ENCODE data around the gene SPATA33. TPM values are rescaled to one million over a fixed set of nuclear protein-coding genes. Genes with fewer than 3 reads are reported as not detected.
"Not testable (repeated sequence)": the region's sequence is repeated elsewhere in the genome, so short reads cannot be mapped to it uniquely, and the experiment has no call there.

Gene SPATA33
- total and polyA plus RNA-seq, 4 donors = 3.0 to 10.7 (median 7.5) TPM

- no peak for DNase-seq
- no peak overlapping the region for H3K27ac ChIP-seq (ENCODE audit: low read depth in 1 of 2, low read length in 2 of 2)
- H3K4me3 ChIP-seq (ENCODE audit: low read length in 2 of 2) = no peak overlapping the region
- no peaks in the 10 kb centered on the region for H3K27me3 ChIP-seq (ENCODE audit: control insufficient read depth in 1 of 2, insufficient read depth in 2 of 2, low read length in 1 of 2)
- no peaks in the 10 kb centered on the region for H3K36me3 ChIP-seq (ENCODE audit: control insufficient read depth in 1 of 2, insufficient read depth in 2 of 2, low read length in 1 of 2)
- H3K9me3 ChIP-seq (ENCODE audit: control insufficient read depth, low read length) = no peaks in the 10 kb centered on the region
- intact Hi-C loops (cut with DNase I) = no loop called here
- 82 to 85% methylated on average over 9 of the region's 9 CpGs for WGBS, 2 donors
- ATAC-seq (ENCODE audit: low FRiP score) = no peak
- H3K4me1 ChIP-seq (ENCODE audit: control insufficient read depth in 1 of 2, insufficient read depth in 2 of 2, low read length in 2 of 2) = no peaks in the 10 kb centered on the region
Observed at GRCh38 chr16:89667633-89668032, 10.0 kb downstream of the SPATA33 start.

- Histone ChIP-seq H3K4me1 (ENCODE audit: control insufficient read depth in 1 of 2, insufficient read depth in 2 of 2, low read length in 2 of 2) (no peaks in the 10 kb centered on the region), H3K36me3 (ENCODE audit: control insufficient read depth in 1 of 2, insufficient read depth in 2 of 2, low read length in 1 of 2) (no peaks in the 10 kb centered on the region), H3K4me3 (ENCODE audit: low read length in 2 of 2) (no peak overlapping the region), H3K9me3 (ENCODE audit: control insufficient read depth, low read length) (no peaks in the 10 kb centered on the region), H3K27me3 (ENCODE audit: control insufficient read depth in 1 of 2, insufficient read depth in 2 of 2, low read length in 1 of 2) (no peaks in the 10 kb centered on the region), H3K27ac (ENCODE audit: low read depth in 1 of 2, low read length in 2 of 2) (no peak overlapping the region)
- 72 to 75% methylated on average over 5 of the region's 5 CpGs for WGBS, 2 donors
- DNase-seq (no peak), ATAC-seq (ENCODE audit: low FRiP score) (no peak)
- intact Hi-C loops (cut with DNase I) = no loop called here
Observed at GRCh38 chr16:89668790-89669158, 11.1 kb downstream of the SPATA33 start.

- H3K4me1 ChIP-seq (ENCODE audit: control insufficient read depth in 1 of 2, insufficient read depth in 2 of 2, low read length in 2 of 2) = no peaks in the 10 kb centered on the region
- no peak for ATAC-seq (ENCODE audit: low FRiP score)
- no peak overlapping the region for H3K27ac ChIP-seq (ENCODE audit: low read depth in 1 of 2, low read length in 2 of 2)
- intact Hi-C loops (cut with DNase I) = no loop called here
- H3K4me3 ChIP-seq (ENCODE audit: low read length in 2 of 2) = no peak overlapping the region
- H3K27me3 ChIP-seq (ENCODE audit: control insufficient read depth in 1 of 2, insufficient read depth in 2 of 2, low read length in 1 of 2) = no peaks in the 10 kb centered on the region
- no peaks in the 10 kb centered on the region for H3K9me3 ChIP-seq (ENCODE audit: control insufficient read depth, low read length)
- 93 to 96% methylated on average over 11 to 13 of the region's 13 CpGs for WGBS, 2 donors
- no peak for DNase-seq
- H3K36me3 ChIP-seq (ENCODE audit: control insufficient read depth in 1 of 2, insufficient read depth in 2 of 2, low read length in 1 of 2) = no peaks in the 10 kb centered on the region
Observed at GRCh38 chr16:89669755-89670154, 12.1 kb downstream of the SPATA33 start.

- no peaks in the 10 kb centered on the region for H3K4me1 ChIP-seq (ENCODE audit: control insufficient read depth in 1 of 2, insufficient read depth in 2 of 2, low read length in 2 of 2)
- H3K4me3 ChIP-seq (ENCODE audit: low read length in 2 of 2) = no peak overlapping the region
- no peak overlapping the region for H3K27ac ChIP-seq (ENCODE audit: low read depth in 1 of 2, low read length in 2 of 2)
- H3K9me3 ChIP-seq (ENCODE audit: control insufficient read depth, low read length) = no peaks in the 10 kb centered on the region
- 80 to 83% methylated on average over 10 of the region's 10 CpGs for WGBS, 2 donors
- no peaks in the 10 kb centered on the region for H3K27me3 ChIP-seq (ENCODE audit: control insufficient read depth in 1 of 2, insufficient read depth in 2 of 2, low read length in 1 of 2)
- ATAC-seq (ENCODE audit: low FRiP score) (peak; percentile 48), DNase-seq (no peak)
- intact Hi-C loops (cut with DNase I) = no loop called here
- no peaks in the 10 kb centered on the region for H3K36me3 ChIP-seq (ENCODE audit: control insufficient read depth in 1 of 2, insufficient read depth in 2 of 2, low read length in 1 of 2)
Observed at GRCh38 chr16:89670496-89671431, 13.1 kb downstream of the SPATA33 start.

- H3K4me3 ChIP-seq (ENCODE audit: low read length in 2 of 2); H3K27ac ChIP-seq (ENCODE audit: low read depth in 1 of 2, low read length in 2 of 2); intact Hi-C loops (cut with DNase I); H3K27me3 ChIP-seq (ENCODE audit: control insufficient read depth in 1 of 2, insufficient read depth in 2 of 2, low read length in 1 of 2); H3K9me3 ChIP-seq (ENCODE audit: control insufficient read depth, low read length); H3K36me3 ChIP-seq (ENCODE audit: control insufficient read depth in 1 of 2, insufficient read depth in 2 of 2, low read length in 1 of 2); ATAC-seq (ENCODE audit: low FRiP score); H3K4me1 ChIP-seq (ENCODE audit: control insufficient read depth in 1 of 2, insufficient read depth in 2 of 2, low read length in 2 of 2); DNase-seq: not testable (repeated sequence)
- WGBS, 2 donors = 88 to 93% methylated on average over 4 of the region's 4 CpGs
Observed at GRCh38 chr16:89671565-89671964, 13.9 kb downstream of the SPATA33 start.

GRCh38 chr16:89672177-89672941, 14.7 kb downstream of the SPATA33 start:
- Histone ChIP-seq H3K4me1 (ENCODE audit: control insufficient read depth in 1 of 2, insufficient read depth in 2 of 2, low read length in 2 of 2) (no peaks in the 10 kb centered on the region), H3K9me3 (ENCODE audit: control insufficient read depth, low read length) (no peaks in the 10 kb centered on the region), H3K4me3 (ENCODE audit: low read length in 2 of 2) (no peak overlapping the region), H3K36me3 (ENCODE audit: control insufficient read depth in 1 of 2, insufficient read depth in 2 of 2, low read length in 1 of 2) (no peaks in the 10 kb centered on the region), H3K27ac (ENCODE audit: low read depth in 1 of 2, low read length in 2 of 2) (no peak overlapping the region), H3K27me3 (ENCODE audit: control insufficient read depth in 1 of 2, insufficient read depth in 2 of 2, low read length in 1 of 2) (no peaks in the 10 kb centered on the region)
- no peak for DNase-seq
- intact Hi-C loops (cut with DNase I) = no loop called here
- 93% methylated on average over 16 of the region's 16 CpGs for WGBS, 2 donors
- no peak for ATAC-seq (ENCODE audit: low FRiP score)

- WGBS, 2 donors = 100% methylated on average over 2 of the region's 2 CpGs
- Histone ChIP-seq H3K4me3 (ENCODE audit: low read length in 2 of 2) (no peak overlapping the region), H3K9me3 (ENCODE audit: control insufficient read depth, low read length) (no peaks in the 10 kb centered on the region), H3K27ac (ENCODE audit: low read depth in 1 of 2, low read length in 2 of 2) (no peak overlapping the region), H3K27me3 (ENCODE audit: control insufficient read depth in 1 of 2, insufficient read depth in 2 of 2, low read length in 1 of 2) (no peaks in the 10 kb centered on the region), H3K4me1 (ENCODE audit: control insufficient read depth in 1 of 2, insufficient read depth in 2 of 2, low read length in 2 of 2) (no peaks in the 10 kb centered on the region), H3K36me3 (ENCODE audit: control insufficient read depth in 1 of 2, insufficient read depth in 2 of 2, low read length in 1 of 2) (no peaks in the 10 kb centered on the region)
- ATAC-seq (ENCODE audit: low FRiP score) = no peak
- DNase-seq = no peak
- intact Hi-C loops (cut with DNase I) = no loop called here
Observed at GRCh38 chr16:89678258-89678657, 20.6 kb downstream of the SPATA33 start.

- ATAC-seq (ENCODE audit: low FRiP score) (peak; percentile 3), DNase-seq (peak in 1 of 2 donors; percentile 47)
- Histone ChIP-seq H3K4me1 (ENCODE audit: control insufficient read depth in 1 of 2, insufficient read depth in 2 of 2, low read length in 2 of 2) (no peaks in the 10 kb centered on the region), H3K9me3 (ENCODE audit: control insufficient read depth, low read length) (no peaks in the 10 kb centered on the region), H3K27me3 (ENCODE audit: control insufficient read depth in 1 of 2, insufficient read depth in 2 of 2, low read length in 1 of 2) (no peaks in the 10 kb centered on the region), H3K4me3 (ENCODE audit: low read length in 2 of 2) (no peak overlapping the region), H3K27ac (ENCODE audit: low read depth in 1 of 2, low read length in 2 of 2) (no peak overlapping the region), H3K36me3 (ENCODE audit: control insufficient read depth in 1 of 2, insufficient read depth in 2 of 2, low read length in 1 of 2) (no peaks in the 10 kb centered on the region)
- intact Hi-C loops (cut with DNase I) = loop anchor here in 1 of 2 donors (1.0 kb wide), 1 partner anchor 28 kb away; no protein-coding TSS in a partner anchor
- 94 to 100% methylated on average over 1 of the region's 1 CpG for WGBS, 2 donors
Observed at GRCh38 chr16:89685916-89686315, 28.3 kb downstream of the SPATA33 start.
